ENCODE data around the gene ERG. TPM values are rescaled to one million over a fixed set of nuclear protein-coding genes. Genes with fewer than 3 reads are reported as not detected.

Gene ERG
- total and polyA plus RNA-seq, 2 of the 13 experiments (the other 11 are each of a cell fraction or from before 2014, with no cell fraction given): not detected

GRCh38 chr21:38355353-38355752 is 142.9 kb downstream of the ERG start:
- no peak overlapping the region for H3K4me2 ChIP-seq (ENCODE audit: low read depth, low read length)
- H3K36me3 ChIP-seq (replicated peaks in 1 of 2; ENCODE audit: control insufficient read depth in 1 of 2, insufficient read depth in 2 of 2, low read length in 2 of 2): no peaks in the 10 kb centered on the region
- 0% methylated on average over 1 of the region's 4 CpGs for WGBS (ENCODE audit: low lambda C conversion rate)
- no peak for DNase-seq (ENCODE audit: low spot score)
- no peaks in the 10 kb centered on the region for H3K79me2 ChIP-seq (ENCODE audit: insufficient read depth, low read length)
- BruUV-seq (replicated peaks): no TSS peak
- no peak overlapping the region for H3K27ac ChIP-seq (ENCODE audit: extremely low read length, insufficient read depth, low read length)
- intact Hi-C loops (cut with micrococcal nuclease; ENCODE audit: unreplicated experiment): no loop called here
- no peaks in the 10 kb centered on the region for H3K4me1 ChIP-seq (ENCODE audit: insufficient read depth, low read length)
- in situ Hi-C loops (cut with HindIII; ENCODE audit: extremely low pct_ligation_motif_present, low pct_unique_long_range_greater_than_20kb): loop anchor here (25.0 kb wide), 1 partner anchor 643 kb away; no protein-coding TSS in a partner anchor
- no peak overlapping the region for H2AFZ ChIP-seq (ENCODE audit: low read length)
- no peak overlapping the region for H3K4me3 ChIP-seq (replicated peaks in 1 of 3; ENCODE audit: insufficient read depth in 1 of 3, low read depth in 2 of 3, low read length in 3 of 3)
- H3K27me3 ChIP-seq (ENCODE audit: control insufficient read depth in 1 of 2, insufficient read depth in 2 of 2, low read length in 2 of 2): no peaks in the 10 kb centered on the region
- no peak for ATAC-seq
- POLR2A ChIA-PET: no interaction called here
- no peak overlapping the region for H3K9ac ChIP-seq (ENCODE audit: insufficient read depth, low read depth, low read length)
- H3K9me3 ChIP-seq (ENCODE audit: low read length): no peaks in the 10 kb centered on the region
- CTCF ChIA-PET (ENCODE audit: low intra/inter-chr PET ratio, low total read pairs): interaction anchor here (2.4 to 3.1 kb wide), 2 partner anchors 136 to 196 kb away, joined by 16 to 42 read pairs; no protein-coding TSS in a partner anchor
- no peaks in the 10 kb centered on the region for H4K20me1 ChIP-seq (ENCODE audit: insufficient read depth, low read length)
- no peak for FAIRE-seq
- no peak for TF ChIP-seq KAT8 (CRISPR knock-in tag; IDR thresholded peaks at IDR 0.05)
- no peak for TF ChIP-seq ZBTB8A (CRISPR knock-in tag; IDR thresholded peaks at IDR 0.05; ENCODE audit: borderline replicate concordance, low read depth)
- no peak for TF ChIP-seq DMTF1 (CRISPR knock-in tag; IDR thresholded peaks at IDR 0.05)
- no peak for TF ChIP-seq ZNF414 (CRISPR knock-in tag; IDR thresholded peaks at IDR 0.05)
- no peak for TF ChIP-seq ZNF546 (CRISPR knock-in tag; conservative IDR thresholded peaks at IDR 0.05)
- TF ChIP-seq TBX3 (IDR thresholded peaks at IDR 0.05; ENCODE audit: borderline replicate concordance): no peak
- no peak for TF ChIP-seq SIX4 (CRISPR knock-in tag; IDR thresholded peaks at IDR 0.05)
- no peak for TF ChIP-seq ZC3H13 (CRISPR knock-in tag; IDR thresholded peaks at IDR 0.05)
- TF ChIP-seq TAF15 (IDR thresholded peaks at IDR 0.05; ENCODE audit: low read depth, low read length, poor library complexity, severe bottlenecking): no peak
- no peak for TF ChIP-seq DRAP1 (CRISPR knock-in tag; IDR thresholded peaks at IDR 0.05)
- TF ChIP-seq ZHX2 (IDR thresholded peaks at IDR 0.05; ENCODE audit: low read depth): no peak
- TF ChIP-seq ZHX2 (CRISPR knock-in tag; IDR thresholded peaks at IDR 0.05; ENCODE audit: borderline replicate concordance): no peak
- TF ChIP-seq CCDC6 (CRISPR knock-in tag; IDR thresholded peaks at IDR 0.05): no peak

All from HepG2 (cell line).